Fibroblast of mammary gland (primary cell): Measurements from ENCODE around the gene YY1.

Experiments
- DNase-seq: peaks from one replicate; pipeline ENCODE4 v3.0.0-alpha.2; 2010; ENCODE audit warnings: low read depth
- H3K4me3 ChIP-seq: 2 replicates; pipeline ENCODE4 v1.5.1; 2011; ENCODE audit warnings: low read depth, mild to moderate bottlenecking, low read length, moderate library complexity; ENCODE audit not compliant: control insufficient read depth
- CTCF ChIP-seq: conservative IDR thresholded peaks from 2 replicates; pipeline ENCODE4 v1.5.1; 2011; ENCODE audit warnings: low read depth, low read length, inconsistent platforms; ENCODE audit not compliant: control insufficient read depth, insufficient read depth

Gene YY1

GRCh38 chr14:100297320-100298300 lies 58.7 kb downstream of the YY1 start:
- TF ChIP-seq CTCF: no peak
- DNase-seq: peak; percentile 70
- no peak overlapping the region for H3K4me3 ChIP-seq

GRCh38 chr14:100298551-100299237 lies 59.8 kb downstream of the YY1 start:
- no peak for DNase-seq
- H3K4me3 ChIP-seq: no peak overlapping the region
- TF ChIP-seq CTCF: no peak

GRCh38 chr14:100299238-100299560 lies 60.3 kb downstream of the YY1 start:
- no peak overlapping the region for H3K4me3 ChIP-seq
- no peak for TF ChIP-seq CTCF
- no peak for DNase-seq

GRCh38 chr14:100302616-100303015 lies 63.7 kb downstream of the YY1 start:
- no peak overlapping the region for H3K4me3 ChIP-seq
- no peak for DNase-seq
- TF ChIP-seq CTCF: no peak

GRCh38 chr14:100303179-100303578 lies 64.2 kb downstream of the YY1 start:
- no peak overlapping the region for H3K4me3 ChIP-seq
- no peak for DNase-seq
- peak; percentile 67 for TF ChIP-seq CTCF

GRCh38 chr14:100303925-100304324 lies 65.0 kb downstream of the YY1 start:
- H3K4me3 ChIP-seq: no peak overlapping the region
- no peak for DNase-seq
- TF ChIP-seq CTCF: no peak
